Sigmoid colon (tissue), 7 donors: ENCODE measurements around the gene ZIC2. TPM values are rescaled to one million over a fixed set of nuclear protein-coding genes. Genes with fewer than 3 reads are reported as not detected.
A peak's percentile ranks its signal among the peaks of the same experiment; 100 is the strongest.

Source experiments
- DNase-seq: peaks from one replicate; pipeline ENCODE4 v3.0.0-alpha.2; 2019
- H3K27ac ChIP-seq, 4 donors: fragments of 200-600 bp; sonication (generic); one replicate each; pipeline ENCODE4 v1.5.1; 2016 to 2019; ENCODE audit warnings: mild to moderate bottlenecking in 1 of 4
- H3K27me3 ChIP-seq, 3 donors: fragments of 200-600 bp; sonication (generic); one replicate each; pipeline ENCODE4 v1.5.1; 2019; ENCODE audit warnings: mild to moderate bottlenecking in 1 of 3
- H3K36me3 ChIP-seq, 4 donors: fragments of 200-600 bp; sonication (generic); one replicate each; pipeline ENCODE4 v1.5.1; 2016 to 2019
- H3K4me1 ChIP-seq, 4 donors: fragments of 200-600 bp; sonication (generic); one replicate each; pipeline ENCODE4 v1.5.1; 2017 to 2019
- H3K4me3 ChIP-seq, 4 donors: fragments of 200-600 bp; sonication (generic); one replicate each; pipeline ENCODE4 v1.5.1; 2017 to 2019; ENCODE audit warnings: mild to moderate bottlenecking in 2 of 4, moderate library complexity in 1 of 4
- H3K9me3 ChIP-seq, 4 donors: fragments of 200-600 bp in 3 of 4; sonication (generic) in 3 of 4; one replicate each; pipeline versions ENCODE4 v1.5.1 to v1.6.1; 2013 to 2019
- CTCF ChIP-seq, 4 experiments: fragments of 450-650 bp in 3 of 4; fragments of 200-600 bp in 1 of 4; IDR thresholded peaks; one replicate each; pipeline ENCODE4 v1.5.1; 2016 to 2019; ENCODE audit warnings: antibody characterized with exemption in 4 of 4, mild to moderate bottlenecking in 3 of 4, moderate library complexity in 2 of 4
- EP300 ChIP-seq, 4 donors: sonication (generic); formaldehyde crosslinking; IDR thresholded peaks; one replicate each; pipeline ENCODE4 v1.6.1; 2017; ENCODE audit warnings: antibody characterized with exemption in 4 of 4
- POLR2A ChIP-seq, 2 donors: fragments of 450-650 bp; IDR thresholded peaks; one replicate each; pipeline ENCODE4 v1.6.1; 2016; ENCODE audit warnings: antibody characterized with exemption in 2 of 2, mild to moderate bottlenecking in 2 of 2, moderate library complexity in 2 of 2
- POLR2AphosphoS5 ChIP-seq, 4 donors: sonication (generic); formaldehyde crosslinking; IDR thresholded peaks; one replicate each; pipeline ENCODE4 v1.6.1; 2017; ENCODE audit warnings: antibody characterized with exemption in 4 of 4
- WGBS, 2 donors: extraction: QIAGEN DNeasy Blood & Tissue Kit; methylation state at CpG; one replicate each; pipeline ENCODE4 v1.1.7; 2013; 5-methylcytosine and 5-hydroxymethylcytosine counted together
- intact Hi-C: fragments of 100-400 bp; cut with DNase I; formaldehyde crosslinking; loops from one replicate; pipeline ENCODE4 v1.15.1; 2023
- polyA plus RNA-seq, 3 donors: library from polyadenylated mRNA; stranded (reverse); fragments of 200-250 nt; gene quantifications; one replicate each; pipeline ENCODE4 v1.2.3, GENCODE V29; 2013
- total RNA-seq, 4 donors: library from RNA; depleted of rRNA; stranded (reverse); fragments of >200 nt; gene quantifications; one replicate each; pipeline ENCODE4 v1.1.0, GENCODE V29; 2016
- donor health status: healthy with polysubstance abuse.
- donor health status: Bipolar disorder and iron deficiency.
- donor health status: healthy.

ZIC2 gene
- total and polyA plus RNA-seq, 7 donors = 0.03 TPM; not detected in 6

DNA sequence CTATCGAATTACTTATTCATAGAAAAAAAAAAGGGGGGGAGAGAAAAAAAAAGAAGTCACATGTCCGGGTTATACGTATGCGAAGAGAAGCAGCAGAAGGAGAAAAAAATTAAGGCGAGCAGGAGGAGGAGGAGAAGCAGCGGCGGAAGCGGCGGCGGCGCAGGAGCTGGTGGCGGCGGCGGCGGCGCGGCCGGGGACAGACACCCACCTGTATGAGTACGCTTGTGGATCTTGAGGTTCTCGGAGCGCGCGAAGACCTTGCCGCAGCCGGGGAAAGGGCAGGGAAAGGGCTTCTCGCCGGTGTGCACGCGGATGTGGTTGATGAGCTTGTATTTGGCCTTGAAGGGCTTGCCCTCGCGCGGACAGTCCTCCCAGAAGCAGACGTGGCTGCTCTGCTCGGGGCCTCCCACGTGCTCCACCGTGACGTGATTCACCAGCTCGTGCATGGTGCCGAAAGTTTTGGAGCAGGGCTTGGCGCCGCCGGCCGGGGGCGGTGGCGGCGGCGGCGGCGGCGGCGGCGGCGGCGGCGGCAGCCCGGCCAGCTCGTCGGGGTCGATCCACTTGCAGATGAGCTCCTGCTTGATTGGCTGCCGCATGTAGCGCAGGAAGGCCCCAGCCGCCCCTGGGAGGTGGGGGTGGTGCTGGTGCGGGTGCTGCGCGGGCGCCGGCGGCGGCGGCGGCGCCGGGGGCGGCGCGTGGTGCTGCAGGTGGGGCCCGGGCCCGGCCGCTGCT is 11.5 kb upstream of the ZIC2 start:
- Histone ChIP-seq H3K9me3 (no peaks in the 10 kb centered on the region), H3K27ac (no peak overlapping the region), H3K27me3 (peaks cover 81 to 99% (median 97%) of the 10 kb centered on the region in 3 donors), H3K4me3 (peak overlapping the region in 3 of 4 donors; percentile 4 to 25 (median 22)), H3K4me1 (peaks cover 0 to 43% (median 38%) of the 10 kb centered on the region in 4 donors), H3K36me3 (no peaks in the 10 kb centered on the region)
- no peak for DNase-seq
- TF ChIP-seq POLR2A (IDR thresholded peaks at IDR 0.05) = no peak
- TF ChIP-seq CTCF (IDR thresholded peaks at IDR 0.05) = no peak
- no peak for TF ChIP-seq POLR2AphosphoS5 (IDR thresholded peaks at IDR 0.05)
- TF ChIP-seq EP300 (IDR thresholded peaks at IDR 0.05) = no peak
- WGBS, 2 donors = 1% methylated on average over 79 of the region's 79 CpGs
- intact Hi-C loops = loop anchor here (10.0 kb wide), 1 partner anchor 705 kb away; the partner anchor contains the start of gene TMTC4

- Histone ChIP-seq H3K4me3 (peak overlapping the region in 3 of 4 donors; percentile 15 to 25 (median 22)), H3K9me3 (peaks cover 0 to 2% (median 0%) of the 10 kb centered on the region in 4 donors), H3K4me1 (peaks cover 0 to 43% (median 38%) of the 10 kb centered on the region in 4 donors), H3K27me3 (peaks cover 83 to 99% (median 97%) of the 10 kb centered on the region in 3 donors), H3K27ac (no peak overlapping the region), H3K36me3 (no peaks in the 10 kb centered on the region)
- TF ChIP-seq POLR2A (IDR thresholded peaks at IDR 0.05) = no peak
- TF ChIP-seq EP300 (IDR thresholded peaks at IDR 0.05) = no peak
- TF ChIP-seq CTCF (IDR thresholded peaks at IDR 0.05) = no peak
- TF ChIP-seq POLR2AphosphoS5 (IDR thresholded peaks at IDR 0.05) = no peak
- 1 to 2% methylated on average over 117 to 118 of the region's 118 CpGs for WGBS, 2 donors
- intact Hi-C loops = no loop called here
- no peak for DNase-seq
Observed at GRCh38 chr13:99970651-99971575, 10.7 kb upstream of the ZIC2 start.

- Histone ChIP-seq H3K27ac (no peak within 1 kb of the TSS), H3K36me3 (no peaks in the 10 kb centered on the region), H3K4me1 (peaks cover 0 to 43% (median 38%) of the 10 kb centered on the region in 4 donors), H3K9me3 (peaks cover 0 to 2% (median 0%) of the 10 kb centered on the region in 4 donors), H3K4me3 (peak within 1 kb of the TSS in 3 of 4 donors; percentile 15 to 25 (median 22)), H3K27me3 (peaks cover 90 to 99% (median 97%) of the 10 kb centered on the region in 3 donors)
- TF ChIP-seq EP300 (IDR thresholded peaks at IDR 0.05) (no peak), CTCF (IDR thresholded peaks at IDR 0.05) (no peak), POLR2AphosphoS5 (IDR thresholded peaks at IDR 0.05) (no peak), POLR2A (IDR thresholded peaks at IDR 0.05) (no peak)
- intact Hi-C loops = no loop called here
- DNase-seq = no peak
- WGBS, 2 donors = 7 to 11% methylated on average over 41 of the region's 41 CpGs
Observed at GRCh38 chr13:99971576-99972189, 9.9 kb upstream of the ZIC2 start, which contains the start of gene ZIC5. TSS of gene ZIC5 (minus strand) at chr13:99971767. CDS start at chr13:99971603, 164 bp downstream.

- intact Hi-C loops = no loop called here
- 10 to 11% methylated on average over 18 of the region's 18 CpGs for WGBS, 2 donors
- Histone ChIP-seq H3K9me3 (peaks cover 0 to 2% (median 0%) of the 10 kb centered on the region in 4 donors), H3K27ac (no peak overlapping the region), H3K36me3 (no peaks in the 10 kb centered on the region), H3K27me3 (peaks cover 88 to 99% (median 97%) of the 10 kb centered on the region in 3 donors), H3K4me3 (no peak overlapping the region), H3K4me1 (peaks cover 0 to 43% (median 38%) of the 10 kb centered on the region in 4 donors)
- no peak for TF ChIP-seq POLR2AphosphoS5 (IDR thresholded peaks at IDR 0.05)
- no peak for TF ChIP-seq EP300 (IDR thresholded peaks at IDR 0.05)
- TF ChIP-seq CTCF (IDR thresholded peaks at IDR 0.05) = no peak
- TF ChIP-seq POLR2A (IDR thresholded peaks at IDR 0.05) = no peak
- DNase-seq = no peak
Observed at GRCh38 chr13:99972190-99972731, 9.3 kb upstream of the ZIC2 start.
